A673 (cell line): Measurements from ENCODE around the gene NUMB. TPM values are rescaled to one million over a fixed set of nuclear protein-coding genes. Genes with fewer than 3 reads are reported as not detected.
A peak's percentile ranks its signal among the peaks of the same experiment; 100 is the strongest.

ENCODE experiments used
- BruUV-seq: library from RNA; stranded (reverse); fragments of 400-500 nt; replicated peaks from 2 replicates; lab custom pipeline; 2021; lab: Mats Ljungman, UMichigan
- CTCF ChIA-PET: fragments of 300-600 bp; sonication (Branson Sonifier 250); formaldehyde crosslinking; loops from one replicate; lab custom pipeline; 2022; ENCODE audit warnings: antibody characterized with exemption; lab: Charles Lee
- POLR2A ChIA-PET: fragments of 300-600 bp; sonication (Branson Sonifier 250); formaldehyde crosslinking; loops from one replicate; lab custom pipeline; 2022; ENCODE audit warnings: antibody characterized with exemption; ENCODE audit not compliant: low non-redundant PET; lab: Charles Lee
- DNase-seq: peaks from one replicate; pipeline ENCODE4 v3.0.0-alpha.2; 2015; ENCODE audit warnings: low spot score
- H3K27ac ChIP-seq: fragments of 200-600 bp; sonication (generic); 2 replicates; pipeline ENCODE4 v1.5.1; 2016; ENCODE audit warnings: mixed run types, low read depth, mild to moderate bottlenecking, mixed read lengths, antibody characterized with exemption, low read length; ENCODE audit not compliant: poor library complexity, severe bottlenecking
- H3K27me3 ChIP-seq: fragments of 200-600 bp; sonication (generic); replicated peaks from 2 replicates; pipeline ENCODE4 v1.6.1; 2017; ENCODE audit warnings: mixed run types, low read depth, mild to moderate bottlenecking, mixed read lengths, antibody characterized with exemption, low read length; ENCODE audit not compliant: insufficient read depth, poor library complexity
- H3K36me3 ChIP-seq: fragments of 200-600 bp; sonication (generic); 2 replicates; pipeline ENCODE4 v1.6.1; 2016; ENCODE audit warnings: mixed run types, mild to moderate bottlenecking, mixed read lengths, antibody characterized with exemption, low read length; ENCODE audit not compliant: insufficient read depth, poor library complexity, severe bottlenecking
- H3K4me1 ChIP-seq: fragments of 200-600 bp; sonication (generic); 2 replicates; pipeline ENCODE4 v1.6.1; 2017; ENCODE audit warnings: mixed run types, mild to moderate bottlenecking, mixed read lengths, antibody characterized with exemption, low read length; ENCODE audit not compliant: insufficient read depth, poor library complexity, severe bottlenecking
- H3K4me3 ChIP-seq: fragments of 200-600 bp; sonication (generic); 2 replicates; pipeline ENCODE4 v1.5.1; 2016; ENCODE audit warnings: low read depth, mixed run types, mild to moderate bottlenecking, mixed read lengths, low read length; ENCODE audit not compliant: poor library complexity, severe bottlenecking
- H3K9me3 ChIP-seq: fragments of 200-600 bp; sonication (generic); 2 replicates; pipeline ENCODE4 v1.6.1; 2016; ENCODE audit warnings: mixed run types, low read depth, mild to moderate bottlenecking, mixed read lengths, antibody characterized with exemption, low read length; ENCODE audit not compliant: poor library complexity, severe bottlenecking
- CTCF ChIP-seq: fragments of 300-800, 200-600 bp; sonication (generic); conservative IDR thresholded peaks from 2 replicates; pipeline ENCODE4 v1.5.1; 2017; ENCODE audit warnings: low read depth, mild to moderate bottlenecking, antibody characterized with exemption, low read length, moderate library complexity, mixed read lengths
- EZH2 ChIP-seq: fragments of 200-600 bp; sonication (generic); IDR thresholded peaks from 2 replicates; pipeline ENCODE4 v1.6.1; 2017; ENCODE audit warnings: borderline replicate concordance, low read depth, mild to moderate bottlenecking, mixed read lengths, antibody characterized with exemption, low read length; ENCODE audit not compliant: poor library complexity, severe bottlenecking
- intact Hi-C: fragments of 100-400 bp; cut with micrococcal nuclease; formaldehyde crosslinking; loops from one replicate; pipeline ENCODE4 v1.10.0; 2022; ENCODE audit not compliant: unreplicated experiment
- total RNA-seq: library from RNA; stranded (reverse); gene quantifications from 2 replicates; pipeline ENCODE4 v1.2.3, GENCODE V29; 2021

Gene NUMB
- total RNA-seq, 1 experiment from 2014 or later = 46.3 TPM

- Histone ChIP-seq H3K36me3 (no peaks in the 10 kb centered on the region), H3K4me1 (peaks cover 37% of the 10 kb centered on the region), H3K4me3 (peak overlapping the region; percentile 8), H3K27ac (peak overlapping the region; percentile 41), H3K27me3 (no peaks in the 10 kb centered on the region), H3K9me3 (no peaks in the 10 kb centered on the region)
- ChIA-PET POLR2A (no interaction called here), CTCF (interaction anchor here (0.6 to 1.6 kb wide), 3 partner anchors 10 to 570 kb away, joined by 3 to 6 read pairs (median 5); no protein-coding TSS in a partner anchor)
- peak; percentile 71 for DNase-seq
- no TSS peak for BruUV-seq
- TF ChIP-seq CTCF (no peak), EZH2 (no peak)
- intact Hi-C loops = no loop called here
Measured at GRCh38 chr14:73462048-73462715, 3.8 kb upstream of the NUMB start.

DNA sequence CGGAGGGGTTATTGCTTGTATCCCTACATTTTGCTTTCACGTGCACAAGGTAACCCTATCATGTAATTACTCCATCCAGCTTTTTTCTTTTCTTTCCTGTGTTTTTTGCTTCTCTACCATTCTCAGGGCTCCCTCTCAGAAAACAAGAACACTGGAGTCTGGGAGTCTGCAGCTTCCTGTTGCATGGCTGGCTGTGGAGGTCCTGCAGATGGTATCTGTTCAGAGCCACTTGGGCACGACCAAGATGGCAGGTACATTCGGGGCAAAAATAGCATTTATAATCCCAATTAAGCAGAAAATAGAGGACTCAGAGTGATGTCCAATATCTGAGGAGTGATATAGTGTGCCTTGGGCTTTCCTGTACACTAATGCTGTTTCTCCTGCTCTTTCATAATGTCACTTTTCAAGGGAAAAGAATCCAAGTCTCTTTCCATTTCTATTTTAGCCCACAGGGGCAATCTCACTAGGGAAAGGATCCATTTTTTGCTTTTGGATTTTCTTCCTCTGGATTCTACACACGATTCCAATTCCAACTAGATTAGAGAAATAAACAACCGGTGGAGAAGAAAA is 3.2 kb upstream of the NUMB start:
- no peak for DNase-seq
- POLR2A ChIA-PET = no interaction called here
- intact Hi-C loops = no loop called here
- Histone ChIP-seq H3K36me3 (no peaks in the 10 kb centered on the region), H3K4me3 (peak overlapping the region; percentile 8), H3K9me3 (no peaks in the 10 kb centered on the region), H3K27me3 (no peaks in the 10 kb centered on the region), H3K27ac (peak overlapping the region; percentile 41), H3K4me1 (peaks cover 41% of the 10 kb centered on the region)
- CTCF ChIA-PET = interaction anchor here (1.2 kb wide), 1 partner anchor 166 kb away, joined by 3 read pairs; no protein-coding TSS in a partner anchor
- no peak for TF ChIP-seq EZH2
- TF ChIP-seq CTCF = no peak
- BruUV-seq = no TSS peak

GRCh38 chr14:73460691-73461127 is 2.4 kb upstream of the NUMB start:
- H3K27ac ChIP-seq = no peak overlapping the region
- intact Hi-C loops = no loop called here
- H3K4me3 ChIP-seq = no peak overlapping the region
- no TSS peak for BruUV-seq
- POLR2A ChIA-PET = no interaction called here
- peaks cover 47% of the 10 kb centered on the region for H3K4me1 ChIP-seq
- H3K9me3 ChIP-seq = no peaks in the 10 kb centered on the region
- H3K27me3 ChIP-seq = no peaks in the 10 kb centered on the region
- CTCF ChIA-PET = no interaction called here
- no peak for TF ChIP-seq CTCF
- TF ChIP-seq EZH2 = no peak
- DNase-seq = peak; percentile 77
- H3K36me3 ChIP-seq = no peaks in the 10 kb centered on the region
